MV-4-11 (cell line): ENCODE measurements around the gene LINGO1.

Experiments
- DNase-seq: peaks from one replicate; lab custom pipeline; 2025; lab: John Stamatoyannopoulos, UW

The LINGO1 gene

GRCh38 chr15:77615472-77615871 lies 17.2 kb downstream of the LINGO1 start:
- no peak for DNase-seq

DNA sequence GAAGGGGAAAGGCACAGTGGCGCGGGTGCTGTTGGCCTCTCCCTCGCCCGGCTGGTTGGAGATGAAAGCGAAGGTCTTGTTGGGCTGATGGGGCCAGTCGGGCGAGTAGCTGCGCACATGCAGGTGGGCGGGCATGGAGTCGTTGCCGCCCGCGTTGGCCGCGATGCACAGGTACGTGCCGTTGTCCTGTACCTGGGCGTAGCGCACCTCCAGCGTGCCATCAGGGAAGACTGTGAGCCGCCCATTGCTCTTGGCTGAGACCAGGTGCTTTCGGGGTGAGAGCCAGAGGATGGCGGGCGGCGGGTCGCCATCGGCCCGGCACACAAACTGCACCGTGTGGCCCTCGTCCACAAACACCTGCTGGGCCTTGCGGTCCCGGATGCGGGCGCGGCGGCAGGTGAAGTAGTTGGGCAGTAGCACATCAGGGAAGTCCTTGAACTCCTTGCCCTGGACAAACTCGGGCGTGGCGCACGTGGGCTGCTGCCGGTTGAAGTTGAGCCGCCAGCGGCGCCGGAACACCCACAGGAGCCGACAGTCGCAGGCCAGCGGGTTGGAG lies 18.4 kb downstream of the LINGO1 start:
- no peak for DNase-seq

GRCh38 chr15:77613814-77614213 lies 18.9 kb downstream of the LINGO1 start:
- DNase-seq = no peak

DNA sequence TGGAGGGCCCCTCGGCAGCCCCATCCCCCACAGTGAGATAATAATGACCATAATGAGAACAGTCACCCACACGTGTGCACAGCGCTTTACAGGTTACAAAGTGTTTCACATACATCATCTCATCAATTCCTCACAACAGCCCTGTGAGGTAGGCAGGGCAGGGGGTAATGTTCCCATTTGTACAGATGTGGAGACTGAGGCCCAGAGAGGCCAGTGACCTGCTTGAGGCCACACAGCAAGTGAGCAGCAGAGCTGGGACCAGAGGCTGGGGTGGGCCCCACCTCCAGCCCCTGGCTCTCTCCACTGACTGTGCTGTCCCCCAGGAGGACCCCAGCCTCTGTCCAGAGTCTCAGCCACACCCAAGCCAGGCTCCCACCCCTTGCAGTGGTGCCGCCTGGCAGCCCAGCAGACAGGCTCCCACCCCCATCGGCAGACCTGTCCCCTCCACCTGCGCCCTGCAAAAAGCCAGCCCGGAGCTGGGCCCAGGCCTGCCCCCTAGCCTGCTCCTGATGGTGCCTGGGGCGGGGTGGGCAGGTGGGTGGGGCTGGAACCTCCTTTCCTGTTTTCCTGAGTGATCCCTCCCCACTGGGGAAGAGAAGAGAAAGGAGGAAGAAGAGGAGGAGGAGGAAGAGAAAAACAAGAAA lies 19.6 kb downstream of the LINGO1 start:
- DNase-seq = no peak

DNA sequence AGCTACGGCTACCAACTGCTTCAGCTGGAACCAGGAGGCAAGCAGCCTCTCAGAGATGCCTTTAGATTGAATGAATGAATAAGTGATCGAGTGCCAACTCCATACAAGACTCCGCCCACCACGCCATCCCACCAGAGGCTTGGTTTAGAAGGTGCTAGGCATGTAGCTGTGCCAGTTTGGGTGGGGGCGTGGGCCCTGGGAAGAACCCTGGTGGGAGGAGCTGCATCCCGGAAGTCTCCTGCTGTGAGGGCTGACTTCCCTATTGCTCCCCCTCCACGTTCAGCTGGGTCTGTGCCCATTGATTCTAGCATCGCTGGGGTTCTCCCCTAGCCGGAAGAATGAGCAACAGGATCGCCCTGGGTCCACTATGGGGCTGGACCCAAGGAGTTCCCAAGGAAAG lies 20.9 kb downstream of the LINGO1 start:
- no peak for DNase-seq

GRCh38 chr15:77610731-77611130 lies 22.0 kb downstream of the LINGO1 start:
- DNase-seq = no peak

GRCh38 chr15:77609558-77609957 lies 23.2 kb downstream of the LINGO1 start:
- DNase-seq = no peak

GRCh38 chr15:77608774-77609173 lies 23.9 kb downstream of the LINGO1 start:
- DNase-seq = peak; percentile 62

- DNase-seq = peak; percentile 48
Observed at GRCh38 chr15:77607894-77608261, 24.8 kb downstream of the LINGO1 start.

GRCh38 chr15:77607111-77607893 lies 25.4 kb downstream of the LINGO1 start:
- DNase-seq = peak; percentile 81

DNA sequence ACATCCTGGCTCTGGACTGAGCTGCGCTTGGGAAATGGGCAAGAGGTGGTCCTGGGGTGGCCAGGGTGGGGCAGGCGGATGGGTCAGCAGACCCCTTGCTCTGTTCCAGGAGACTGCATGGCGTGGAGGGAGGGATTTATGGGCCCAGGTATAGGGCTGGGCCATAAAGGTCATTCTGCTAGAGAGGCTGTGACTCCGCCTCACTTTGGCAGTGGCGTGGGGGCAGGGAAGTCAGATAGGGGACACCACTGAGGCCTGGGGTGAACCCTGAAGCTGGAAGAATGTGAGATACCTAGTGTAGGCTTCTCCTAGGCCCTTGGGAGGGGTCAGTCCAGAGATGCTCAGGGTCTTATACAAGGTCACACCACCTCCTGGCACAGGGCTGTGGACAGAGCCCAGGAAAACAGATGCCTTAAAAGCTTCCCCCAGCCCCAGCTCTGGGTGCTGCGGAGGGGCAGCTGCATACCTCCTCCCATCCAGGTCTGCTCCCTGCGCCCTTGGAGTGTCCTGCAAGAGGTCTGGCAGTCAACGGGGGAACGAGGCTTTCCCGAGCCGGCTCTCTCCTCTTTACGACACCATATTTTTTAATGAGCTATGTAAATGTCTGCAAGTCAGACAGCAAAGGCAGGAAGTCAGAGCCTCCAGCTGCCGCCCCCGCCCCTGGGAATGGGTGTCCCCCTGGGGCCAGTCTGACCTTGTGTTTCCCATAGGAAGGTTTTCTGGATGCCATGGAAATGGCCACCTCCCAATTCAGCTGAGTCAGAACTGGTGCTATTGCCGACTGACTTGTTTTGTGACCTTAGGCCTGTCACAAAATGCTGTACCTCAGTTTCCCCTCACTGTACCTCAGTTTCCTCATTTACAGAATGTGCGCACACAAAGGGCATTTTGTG lies 26.3 kb downstream of the LINGO1 start:
- no peak for DNase-seq

- no peak for DNase-seq
Observed at GRCh38 chr15:77605547-77605946, 27.2 kb downstream of the LINGO1 start.

- DNase-seq = no peak
Observed at GRCh38 chr15:77604973-77605372, 27.7 kb downstream of the LINGO1 start.

- no peak for DNase-seq
Observed at GRCh38 chr15:77603611-77604336, 28.9 kb downstream of the LINGO1 start.

DNA sequence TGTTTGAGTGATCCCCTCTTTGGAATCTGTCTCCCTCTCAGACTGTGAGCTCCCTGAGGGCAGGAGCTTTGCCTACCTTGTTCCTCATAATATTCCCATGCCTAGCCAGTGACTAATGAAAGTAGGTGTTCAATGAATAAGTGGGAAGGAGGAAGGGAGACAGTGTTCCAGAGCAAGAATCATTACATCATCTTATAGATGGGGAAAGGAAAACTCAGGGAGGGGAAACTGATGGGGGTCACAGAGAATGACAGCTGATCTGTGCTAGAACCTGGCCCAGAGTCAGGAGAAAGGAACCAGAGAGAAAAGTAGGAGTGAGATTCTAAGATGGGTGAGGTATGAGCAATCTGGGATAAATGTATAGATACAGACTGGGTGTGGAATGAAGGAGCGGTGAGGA lies 29.9 kb downstream of the LINGO1 start:
- no peak for DNase-seq

GRCh38 chr15:77599899-77600298 lies 32.8 kb downstream of the LINGO1 start:
- peak; percentile 49 for DNase-seq

GRCh38 chr15:77599357-77599756 lies 33.4 kb downstream of the LINGO1 start:
- no peak for DNase-seq

DNA sequence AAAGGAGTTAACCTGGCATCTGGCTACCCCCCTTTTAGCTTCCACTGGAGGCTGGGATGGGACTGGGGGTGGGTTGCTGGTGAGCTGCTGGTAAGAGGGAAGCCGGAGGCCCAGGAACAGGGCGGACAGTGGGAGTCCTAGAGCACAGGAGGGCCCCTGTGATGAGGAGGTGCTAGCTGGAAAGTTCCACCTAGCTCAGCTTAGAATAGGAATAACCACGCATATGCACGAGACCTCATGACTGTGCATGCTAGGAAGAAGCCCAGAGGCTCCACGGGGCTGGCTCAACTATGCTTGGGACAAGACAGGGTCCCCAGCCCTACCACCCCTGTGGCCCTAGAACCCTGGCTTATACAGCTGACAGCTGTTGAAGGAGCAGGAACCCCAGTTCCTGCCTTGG lies 34.1 kb downstream of the LINGO1 start:
- no peak for DNase-seq

- no peak for DNase-seq
Observed at GRCh38 chr15:77597804-77598453, 34.8 kb downstream of the LINGO1 start.

DNA sequence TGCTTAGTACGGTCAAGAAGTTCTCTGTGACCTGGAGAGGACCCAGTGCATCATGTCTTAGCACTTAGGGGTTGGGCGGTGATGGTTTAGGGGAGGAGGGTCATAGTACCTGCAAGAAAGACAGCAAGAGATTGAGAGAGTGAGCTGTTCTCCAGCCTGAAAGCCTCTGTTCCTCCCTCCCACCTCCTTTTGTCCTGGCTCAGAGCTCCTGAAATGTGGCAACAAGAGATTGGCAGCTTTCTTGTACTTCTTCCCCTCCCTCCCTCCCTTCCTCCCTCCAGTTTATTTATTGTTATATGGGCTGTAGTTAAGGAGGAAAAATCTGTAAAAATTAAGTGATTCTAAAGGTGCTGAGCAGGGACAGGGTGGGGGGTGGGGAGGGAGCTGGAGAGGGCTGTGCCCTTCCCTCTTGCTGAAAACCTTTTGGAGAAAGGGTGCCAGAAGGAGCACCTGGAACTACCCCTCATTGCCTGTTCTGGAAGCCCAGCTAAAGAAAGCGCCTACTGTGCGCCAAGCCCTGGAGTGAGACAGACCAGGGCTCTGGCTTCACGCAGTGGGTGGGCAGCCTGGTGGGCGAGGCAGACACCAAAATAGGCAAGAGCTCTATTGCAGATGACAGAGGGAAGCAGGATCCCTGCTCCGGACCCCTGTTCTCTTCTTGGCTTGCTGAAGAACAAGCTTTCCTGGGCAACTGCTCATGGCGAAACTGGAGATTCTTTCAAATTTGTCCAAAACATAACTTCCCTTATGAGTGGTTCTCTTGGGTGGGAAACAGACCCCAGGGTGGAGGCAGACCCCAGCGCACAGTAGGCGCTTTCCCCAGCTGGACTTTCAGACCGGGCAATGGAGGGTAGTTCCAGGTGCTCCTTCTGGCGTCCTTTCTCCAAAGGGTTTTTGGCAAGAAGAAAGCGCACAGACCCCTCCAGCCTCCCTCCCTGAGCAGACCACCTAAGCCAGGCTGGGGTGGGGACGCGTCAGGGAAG lies 35.6 kb downstream of the LINGO1 start:
- DNase-seq = no peak
